ENCODE results near the gene ABCC3. TPM values are rescaled to one million over a fixed set of nuclear protein-coding genes. Genes with fewer than 3 reads are reported as not detected.

The ABCC3 gene
- total RNA-seq, 6 experiments from 2014 or later = 18.4 to 23.6 (median 21.3) TPM

- Mint-ChIP-seq H3K4me1 (ENCODE audit: low read depth) (peaks cover 11% of the 10 kb centered on the region; the same call in 1 of the 2 replicates), H3K27me3 (ENCODE audit: insufficient read depth) (peaks cover 4% of the 10 kb centered on the region), H3K36me3 (ENCODE audit: low read depth) (peaks cover 12% of the 10 kb centered on the region), H3K27ac (no peak overlapping the region), H3K4me3 (no peak overlapping the region), H3K9me3 (peaks cover 4% of the 10 kb centered on the region; the same call in 1 of the 2 replicates)
- DNase-seq = no peak
- no peak for TF ChIP-seq CTCF (IDR thresholded peaks at IDR 0.05)
These were observed 17.0 kb downstream of the ABCC3 start for GRCh38 chr17:50651661-50652060.

GRCh38 chr17:50653738-50654137, 19.1 kb downstream of the ABCC3 start:
- peaks cover under 1% of the 10 kb centered on the region; the same call in 1 of the 2 replicates for H3K9me3 Mint-ChIP-seq
- no peak overlapping the region for H3K4me3 Mint-ChIP-seq
- no peaks in the 10 kb centered on the region for H3K36me3 Mint-ChIP-seq (ENCODE audit: low read depth)
- peaks cover 1% of the 10 kb centered on the region; the same call in 1 of the 2 replicates for H3K27me3 Mint-ChIP-seq (ENCODE audit: insufficient read depth)
- no peak for TF ChIP-seq CTCF (IDR thresholded peaks at IDR 0.05)
- no peak overlapping the region for H3K27ac Mint-ChIP-seq
- peaks cover 15% of the 10 kb centered on the region for H3K4me1 Mint-ChIP-seq (ENCODE audit: low read depth)
- no peak for DNase-seq

- peaks cover 1% of the 10 kb centered on the region; the same call in 1 of the 2 replicates for H3K27me3 Mint-ChIP-seq (ENCODE audit: insufficient read depth)
- peaks cover 30% of the 10 kb centered on the region for H3K4me1 Mint-ChIP-seq (ENCODE audit: low read depth)
- DNase-seq = no peak
- no peak for TF ChIP-seq CTCF (IDR thresholded peaks at IDR 0.05)
- H3K4me3 Mint-ChIP-seq = no peak overlapping the region
- no peaks in the 10 kb centered on the region for H3K9me3 Mint-ChIP-seq
- no peaks in the 10 kb centered on the region for H3K36me3 Mint-ChIP-seq (ENCODE audit: low read depth)
- no peak overlapping the region for H3K27ac Mint-ChIP-seq
These were observed 21.8 kb downstream of the ABCC3 start for GRCh38 chr17:50656509-50656908.

- no peak overlapping the region for H3K4me3 Mint-ChIP-seq
- no peak for DNase-seq
- no peak for TF ChIP-seq CTCF (IDR thresholded peaks at IDR 0.05)
- H3K27me3 Mint-ChIP-seq (ENCODE audit: insufficient read depth) = peaks cover 3% of the 10 kb centered on the region; the same call in 1 of the 2 replicates
- peaks cover 36% of the 10 kb centered on the region for H3K4me1 Mint-ChIP-seq (ENCODE audit: low read depth)
- H3K9me3 Mint-ChIP-seq = no peaks in the 10 kb centered on the region
- H3K27ac Mint-ChIP-seq = no peak overlapping the region
- H3K36me3 Mint-ChIP-seq (ENCODE audit: low read depth) = 0 out of 2 replicates have a peak, but pooled peaks cover 4% of the 10 kb centered on the region
These were observed 22.4 kb downstream of the ABCC3 start for GRCh38 chr17:50657054-50657453.

GRCh38 chr17:50657627-50658026, 22.9 kb downstream of the ABCC3 start:
- H3K4me3 Mint-ChIP-seq = no peak overlapping the region
- no peak overlapping the region for H3K27ac Mint-ChIP-seq
- no peak for DNase-seq
- no peak for TF ChIP-seq CTCF (IDR thresholded peaks at IDR 0.05)
- peaks cover 42% of the 10 kb centered on the region for H3K4me1 Mint-ChIP-seq (ENCODE audit: low read depth)
- no peaks in the 10 kb centered on the region for H3K9me3 Mint-ChIP-seq
- 0 out of 2 replicates have a peak, but pooled peaks cover 5% of the 10 kb centered on the region for H3K36me3 Mint-ChIP-seq (ENCODE audit: low read depth)
- peaks cover 3% of the 10 kb centered on the region; the same call in 1 of the 2 replicates for H3K27me3 Mint-ChIP-seq (ENCODE audit: insufficient read depth)

Data from HFFc6 (cell line).